MM.1S (cell line): ENCODE measurements around the gene VPS45.
"Not testable (repeated sequence)": the region's sequence is repeated elsewhere in the genome, so short reads cannot be mapped to it uniquely, and the experiment has no call there.

Experiments
- EZH2phosphoT487 ChIP-seq: fragments of 300-600 bp; sonication (generic); IDR thresholded peaks from 2 replicates; pipeline ENCODE4 v1.6.1; 2018; ENCODE audit warnings: antibody characterized with exemption, low read length
- TF ChIP-seq, protein P1 (sequence below): fragments of 300-600 bp; sonication (generic); IDR thresholded peaks from 2 replicates; pipeline ENCODE4 v1.5.1; 2016; ENCODE audit warnings: antibody characterized with exemption, low read length, mixed read lengths

GRCh38 chr1:150135400-150135799 lies 67.8 kb downstream of the VPS45 start:
- TF ChIP-seq, protein P1, sequence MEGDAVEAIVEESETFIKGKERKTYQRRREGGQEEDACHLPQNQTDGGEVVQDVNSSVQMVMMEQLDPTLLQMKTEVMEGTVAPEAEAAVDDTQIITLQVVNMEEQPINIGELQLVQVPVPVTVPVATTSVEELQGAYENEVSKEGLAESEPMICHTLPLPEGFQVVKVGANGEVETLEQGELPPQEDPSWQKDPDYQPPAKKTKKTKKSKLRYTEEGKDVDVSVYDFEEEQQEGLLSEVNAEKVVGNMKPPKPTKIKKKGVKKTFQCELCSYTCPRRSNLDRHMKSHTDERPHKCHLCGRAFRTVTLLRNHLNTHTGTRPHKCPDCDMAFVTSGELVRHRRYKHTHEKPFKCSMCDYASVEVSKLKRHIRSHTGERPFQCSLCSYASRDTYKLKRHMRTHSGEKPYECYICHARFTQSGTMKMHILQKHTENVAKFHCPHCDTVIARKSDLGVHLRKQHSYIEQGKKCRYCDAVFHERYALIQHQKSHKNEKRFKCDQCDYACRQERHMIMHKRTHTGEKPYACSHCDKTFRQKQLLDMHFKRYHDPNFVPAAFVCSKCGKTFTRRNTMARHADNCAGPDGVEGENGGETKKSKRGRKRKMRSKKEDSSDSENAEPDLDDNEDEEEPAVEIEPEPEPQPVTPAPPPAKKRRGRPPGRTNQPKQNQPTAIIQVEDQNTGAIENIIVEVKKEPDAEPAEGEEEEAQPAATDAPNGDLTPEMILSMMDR: not testable (repeated sequence)
- TF ChIP-seq EZH2phosphoT487: not testable (repeated sequence)
